Stimulated activated CD4-positive, alpha-beta T cell treated with anti-CD3 and anti-CD28 coated beads, Interleukin-15, amount 100 ng/mL, for 48 hours (primary cell): ENCODE results near the gene CLASRP.

Experiments
- DNase-seq, 2 donors: peaks; one replicate each; pipeline ENCODE4 v3.0.0-alpha.2; 2020; ENCODE audit warnings: low read depth in 2 of 2

Gene CLASRP

DNA sequence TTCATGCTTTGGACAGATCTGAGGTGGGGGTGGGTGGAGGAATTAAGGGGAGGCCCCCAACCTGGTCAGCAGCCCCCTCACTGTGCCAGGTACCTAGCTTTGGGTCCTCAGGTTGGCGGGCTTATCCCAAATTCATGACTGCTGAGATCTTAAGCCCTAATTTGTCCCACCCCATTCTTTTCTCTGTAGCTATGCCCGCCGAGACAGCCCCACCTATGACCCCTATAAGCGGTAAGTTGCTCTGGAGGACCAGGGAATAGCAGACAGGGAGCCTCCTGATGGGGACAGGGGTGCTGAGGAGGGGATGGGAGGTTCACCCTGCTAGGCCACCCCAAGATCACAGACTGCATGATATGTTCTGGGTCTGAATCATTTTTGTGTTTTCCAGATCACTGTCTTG is 23.1 kb downstream of the CLASRP start:
- no peak for DNase-seq

DNA sequence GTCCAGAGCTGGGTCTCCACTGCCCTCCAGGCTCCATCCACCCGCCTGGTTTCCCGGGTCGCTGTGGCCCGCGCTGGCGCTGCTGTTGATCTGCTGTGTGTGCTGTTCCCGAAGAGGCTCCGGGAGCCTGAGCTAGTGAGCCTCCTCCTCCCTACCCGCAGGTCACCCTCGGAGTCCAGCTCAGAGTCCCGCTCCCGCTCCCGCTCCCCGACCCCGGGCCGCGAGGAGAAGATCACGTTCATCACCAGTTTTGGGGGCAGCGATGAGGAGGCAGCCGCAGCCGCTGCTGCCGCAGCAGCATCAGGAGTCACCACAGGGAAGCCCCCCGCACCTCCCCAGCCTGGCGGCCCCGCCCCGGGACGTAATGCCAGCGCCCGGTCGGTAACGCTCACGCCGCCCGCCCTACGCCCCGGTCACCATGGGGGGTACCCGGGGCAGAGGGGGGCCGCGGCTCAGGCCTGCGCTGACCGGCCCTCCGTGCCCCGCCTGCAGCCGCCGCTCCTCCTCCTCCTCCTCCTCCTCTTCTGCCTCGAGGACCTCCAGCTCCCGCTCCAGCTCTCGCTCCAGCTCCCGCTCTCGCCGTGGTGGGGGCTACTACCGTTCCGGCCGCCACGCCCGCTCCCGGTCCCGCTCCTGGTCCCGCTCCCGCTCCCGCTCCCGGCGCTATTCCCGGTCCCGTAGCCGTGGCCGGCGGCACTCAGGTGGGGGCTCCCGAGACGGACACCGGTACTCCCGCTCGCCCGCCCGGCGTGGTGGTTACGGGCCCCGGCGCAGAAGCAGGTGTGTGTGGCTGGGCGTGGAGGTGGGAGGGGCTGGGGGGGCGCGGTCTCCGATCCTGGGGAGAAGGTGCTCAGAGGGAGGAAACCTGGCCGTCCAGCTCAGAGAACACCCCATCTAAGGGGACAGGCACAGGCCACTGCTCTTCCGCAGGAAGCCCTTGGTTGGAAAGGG is 25.3 kb downstream of the CLASRP start:
- DNase-seq = no peak

- DNase-seq = no peak
Measured at GRCh38 chr19:45066921-45067661, 28.2 kb downstream of the CLASRP start.

DNA sequence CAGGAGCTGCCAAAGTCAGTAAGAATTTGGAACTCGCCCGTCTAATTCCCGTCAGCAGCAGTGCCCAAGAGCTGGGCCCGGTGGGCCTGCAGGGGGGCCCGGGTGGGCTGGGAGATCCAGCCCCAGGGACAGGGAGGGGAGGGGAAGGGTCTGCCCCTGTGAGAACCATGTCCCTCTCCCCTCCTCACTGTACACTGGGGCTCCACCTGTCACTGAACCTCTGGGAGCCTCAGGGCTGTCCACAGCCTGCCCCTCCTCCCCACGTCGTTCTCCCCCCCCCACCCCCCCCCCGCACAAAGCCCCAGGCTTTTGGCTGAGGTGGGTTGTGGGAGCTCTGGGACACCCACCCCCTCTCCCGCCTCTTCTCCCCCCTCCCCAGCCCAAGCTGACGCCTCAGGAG is 29.2 kb downstream of the CLASRP start:
- no peak for DNase-seq

DNA sequence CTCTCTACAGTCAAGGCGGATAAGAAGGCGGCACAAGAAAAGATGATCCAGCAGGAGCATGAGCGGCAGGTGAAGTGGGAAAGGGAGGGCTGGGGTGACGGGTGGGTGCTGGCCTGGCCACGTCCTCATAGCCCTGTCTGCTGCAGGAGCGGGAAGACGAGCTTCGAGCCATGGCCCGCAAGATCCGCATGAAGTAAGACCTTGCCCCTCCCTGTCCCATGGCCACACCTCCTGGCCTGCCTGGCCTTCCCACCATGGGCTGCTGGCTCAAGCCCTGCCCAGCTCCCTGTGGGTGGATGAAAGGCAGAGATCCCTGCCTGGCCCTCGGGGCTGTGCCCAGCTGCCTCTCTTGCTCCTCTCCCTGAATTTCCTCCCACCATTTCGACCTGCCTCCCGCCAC is 30.2 kb downstream of the CLASRP start:
- DNase-seq = no peak

- DNase-seq = no peak
Measured at GRCh38 chr19:45070214-45070613, 31.4 kb downstream of the CLASRP start.

DNA sequence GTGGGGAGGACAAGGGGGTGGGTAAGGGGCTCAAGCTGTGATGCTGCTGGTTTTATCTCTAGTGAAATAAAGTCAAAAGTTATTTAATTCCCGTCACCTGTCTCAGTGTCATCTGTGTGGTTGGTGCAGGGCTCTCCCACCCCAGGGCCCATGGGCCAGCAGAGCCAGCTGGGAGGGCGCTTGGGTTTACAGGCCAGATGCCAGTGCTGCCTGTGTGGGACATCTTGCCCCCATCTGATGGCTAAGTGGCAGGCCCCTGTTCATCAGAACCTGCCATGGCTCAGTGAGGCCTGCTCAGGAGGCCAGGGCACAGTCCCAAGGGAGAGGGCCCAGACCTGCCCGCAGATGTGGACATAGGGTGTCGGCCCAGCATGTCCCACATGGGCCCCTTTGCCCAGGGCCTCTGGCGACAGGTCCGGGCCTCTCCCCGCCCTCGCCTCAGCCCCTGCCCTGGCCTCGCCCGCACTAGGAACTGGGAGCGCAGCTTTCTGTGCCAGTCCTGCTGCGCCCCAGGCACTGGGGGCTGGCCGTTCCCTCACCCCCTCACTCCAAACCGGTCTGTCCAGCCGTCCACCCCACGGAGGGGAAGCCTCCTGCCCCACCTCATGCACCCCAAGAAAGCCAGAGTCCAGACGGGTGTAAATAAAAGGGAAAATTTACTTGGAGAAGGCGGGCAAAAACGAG is 32.2 kb downstream of the CLASRP start:
- no peak for DNase-seq

GRCh38 chr19:45071545-45071938 is 32.7 kb downstream of the CLASRP start:
- DNase-seq = no peak

GRCh38 chr19:45071969-45072790 is 33.3 kb downstream of the CLASRP start:
- no peak for DNase-seq

DNA sequence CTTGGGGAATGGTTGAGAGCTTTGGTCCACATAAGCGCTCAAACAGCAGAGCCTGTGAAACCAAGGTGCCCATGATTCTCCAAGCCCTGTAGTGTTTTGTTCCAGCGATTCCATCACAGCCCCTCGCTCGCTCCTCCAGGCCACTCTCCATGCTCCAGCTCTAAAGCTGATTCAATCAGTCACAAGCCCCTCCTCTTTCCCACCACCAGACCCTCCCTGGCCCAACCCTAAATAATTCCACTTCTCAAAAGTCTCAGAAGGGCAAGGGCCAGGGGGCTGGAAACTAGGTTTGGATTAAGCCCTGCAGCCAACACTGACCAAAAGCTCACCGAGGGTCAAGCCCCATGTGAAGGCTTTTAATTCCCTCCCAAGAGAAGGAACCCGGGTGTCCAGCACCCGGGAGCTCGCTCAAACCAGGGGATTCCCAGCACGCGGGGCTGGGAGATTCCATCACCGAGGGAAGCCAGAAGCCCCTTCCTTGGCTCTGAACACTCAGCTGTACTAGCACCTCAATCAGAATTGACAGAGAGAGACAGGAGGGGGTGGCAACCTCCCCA is 36.0 kb downstream of the CLASRP start:
- DNase-seq = no peak

- no peak for DNase-seq
Measured at GRCh38 chr19:45075301-45076028, 36.6 kb downstream of the CLASRP start.

- peak; percentile 63 to 80 for DNase-seq
Measured at GRCh38 chr19:45076029-45076850, 37.4 kb downstream of the CLASRP start, which contains the start of gene ZNF296. Gene ZNF296 (minus strand): TSS chr19:45076478. CDS start chr19:45076373, 105 bp downstream.

GRCh38 chr19:45076851-45077730 is 38.2 kb downstream of the CLASRP start:
- DNase-seq = no peak

GRCh38 chr19:45078390-45079062 is 39.7 kb downstream of the CLASRP start:
- no peak for DNase-seq

GRCh38 chr19:45079063-45079910 is 40.4 kb downstream of the CLASRP start, which contains the start of gene GEMIN7:
Gene GEMIN7 (plus strand): TSS chr19:45079260. CDS start chr19:45090115, 10,855 bp downstream.
- peak; percentile 68 to 78 for DNase-seq

DNA sequence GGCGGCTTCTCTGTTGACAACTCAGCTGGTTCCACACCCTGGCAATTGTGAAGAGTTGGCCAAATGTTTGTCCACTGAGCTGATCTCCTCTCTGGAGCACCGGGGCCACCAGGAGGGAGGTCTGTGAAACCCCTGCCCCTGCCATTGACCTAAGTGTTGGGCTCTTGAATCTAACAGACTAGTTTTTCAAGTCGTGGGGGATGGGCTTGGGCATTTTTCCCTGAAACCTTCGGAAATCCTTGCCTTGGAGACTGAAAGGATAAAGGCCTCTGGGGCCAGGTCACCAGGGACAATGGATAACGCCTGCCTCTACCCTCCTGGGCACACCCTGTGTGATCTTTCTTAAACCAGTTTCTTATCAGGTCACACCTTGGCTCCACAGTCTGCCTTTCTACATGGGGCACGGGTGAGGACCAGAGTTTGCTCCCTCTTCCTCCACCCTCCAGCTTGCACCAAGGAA is 41.1 kb downstream of the CLASRP start:
- no peak for DNase-seq

GRCh38 chr19:45082170-45082569 is 43.3 kb downstream of the CLASRP start:
- no peak for DNase-seq
